Mesendoderm (in vitro differentiated cells): ENCODE data around the gene PIEZO2.

ENCODE experiments used
- DNase-seq: peaks from one replicate; pipeline ENCODE4 v3.0.0; 2013
- H2AK5ac ChIP-seq: 2 replicates; pipeline ENCODE4 v1.6.1; 2013; ENCODE audit warnings: low read length, inconsistent platforms
- H2BK120ac ChIP-seq: 2 replicates; pipeline ENCODE4 v1.6.1; 2013; ENCODE audit warnings: low read depth, mild to moderate bottlenecking, low read length, moderate library complexity, mixed read lengths
- H2BK15ac ChIP-seq: replicated peaks from 2 replicates; pipeline ENCODE4 v1.6.1; 2013; ENCODE audit warnings: low read depth, mild to moderate bottlenecking, moderate library complexity
- H2BK5ac ChIP-seq: 2 replicates; pipeline ENCODE4 v1.6.1; 2013; ENCODE audit warnings: low read length, inconsistent platforms
- H3K18ac ChIP-seq: 2 replicates; pipeline ENCODE4 v1.6.1; 2013; ENCODE audit warnings: mild to moderate bottlenecking, low read length, mixed read lengths
- H3K23ac ChIP-seq: one replicate; pipeline ENCODE4 v1.6.1; 2013; ENCODE audit warnings: low read length
- H3K27ac ChIP-seq: 2 replicates; pipeline ENCODE4 v1.5.1; 2013; ENCODE audit warnings: low read depth, mild to moderate bottlenecking, inconsistent platforms, low read length, moderate library complexity
- H3K27me3 ChIP-seq: 2 replicates; pipeline ENCODE4 v1.6.1; 2013; ENCODE audit warnings: low read length, control low read depth, mild to moderate bottlenecking, inconsistent platforms; ENCODE audit not compliant: insufficient read depth, poor library complexity
- H3K36me3 ChIP-seq: 2 replicates; pipeline ENCODE4 v1.6.1; 2013; ENCODE audit warnings: low read length, inconsistent platforms; ENCODE audit not compliant: control insufficient read depth, insufficient read depth
- H3K4ac ChIP-seq: one replicate; pipeline ENCODE4 v1.6.1; 2013; ENCODE audit warnings: low read depth, mild to moderate bottlenecking, low read length, moderate library complexity
- H3K4me1 ChIP-seq: 2 replicates; pipeline ENCODE4 v1.6.1; 2013; ENCODE audit warnings: low read depth, low read length, inconsistent platforms; ENCODE audit not compliant: control insufficient read depth
- H3K4me2 ChIP-seq: 2 replicates; pipeline ENCODE4 v1.6.1; 2013; ENCODE audit warnings: low read length
- H3K4me3 ChIP-seq: 2 replicates; pipeline ENCODE4 v1.5.1; 2013; ENCODE audit warnings: mild to moderate bottlenecking, low read length
- H3K56ac ChIP-seq: one replicate; pipeline ENCODE4 v1.6.1; 2013; ENCODE audit warnings: low read length
- H3K79me1 ChIP-seq: 2 replicates; pipeline ENCODE4 v1.6.1; 2013; ENCODE audit warnings: low read length, inconsistent platforms
- H3K79me2 ChIP-seq: 2 replicates; pipeline ENCODE4 v1.6.1; 2013; ENCODE audit warnings: mild to moderate bottlenecking, low read length; ENCODE audit not compliant: control insufficient read depth, insufficient read depth
- H3K9ac ChIP-seq: 2 replicates; pipeline ENCODE4 v1.6.1; 2013; ENCODE audit warnings: low read length, inconsistent platforms
- H4K5ac ChIP-seq: one replicate; pipeline ENCODE4 v1.6.1; 2013; ENCODE audit warnings: low read length
- H4K8ac ChIP-seq: one replicate; pipeline ENCODE4 v1.6.1; 2013; ENCODE audit warnings: low read depth, mild to moderate bottlenecking, control low read depth, low read length, moderate library complexity
- WGBS: extraction: QIAGEN DNeasy Blood & Tissue Kit; methylation state at CpG from one replicate; pipeline ENCODE4 v1.1.7; 2013; ENCODE audit warnings: low lambda C conversion rate, missing lambda C conversion rate; ENCODE audit not compliant: insufficient coverage; ENCODE audit errors: extremely low coverage; 5-methylcytosine and 5-hydroxymethylcytosine counted together

PIEZO2 gene

DNA sequence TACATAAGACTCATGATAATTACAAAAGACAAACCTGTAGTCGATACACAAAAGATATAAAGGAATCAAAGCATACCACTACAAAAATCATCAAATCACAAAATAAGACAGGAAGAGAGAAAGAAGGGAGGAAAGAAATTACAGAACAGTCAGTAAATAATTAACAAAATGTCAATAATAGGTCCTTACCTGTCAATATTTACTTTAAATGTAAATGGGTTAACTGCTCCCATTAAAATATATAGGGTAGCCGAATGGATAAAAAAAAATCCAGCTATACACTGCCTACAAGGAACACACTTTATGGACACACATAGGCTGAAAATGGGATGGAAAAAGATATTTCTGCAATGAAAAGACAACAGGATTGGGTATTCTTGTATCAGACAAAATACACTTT, 163.7 kb downstream of the PIEZO2 start:
- DNase-seq = no peak
- no peaks in the 10 kb centered on the region for H3K27me3 ChIP-seq
- H2AK5ac ChIP-seq = no peak overlapping the region
- no peaks in the 10 kb centered on the region for H3K79me1 ChIP-seq
- no CpG with 5 or more reads among the region's 2 CpGs for WGBS
- no peak overlapping the region for H3K9ac ChIP-seq
- H3K56ac ChIP-seq = no peak overlapping the region
- H2BK5ac ChIP-seq = no peak overlapping the region
- H3K23ac ChIP-seq = no peak overlapping the region
- H3K36me3 ChIP-seq = no peaks in the 10 kb centered on the region
- no peaks in the 10 kb centered on the region for H3K79me2 ChIP-seq
- H2BK15ac ChIP-seq = no peak overlapping the region
- no peak overlapping the region for H3K27ac ChIP-seq
- no peak overlapping the region for H3K4me2 ChIP-seq
- H4K8ac ChIP-seq = no peak overlapping the region
- no peaks in the 10 kb centered on the region for H3K4me1 ChIP-seq
- no peak overlapping the region for H2BK120ac ChIP-seq
- H3K4me3 ChIP-seq = no peak overlapping the region
- H3K4ac ChIP-seq = no peak overlapping the region
- H4K5ac ChIP-seq = no peak overlapping the region
- H3K18ac ChIP-seq = no peak overlapping the region

DNA sequence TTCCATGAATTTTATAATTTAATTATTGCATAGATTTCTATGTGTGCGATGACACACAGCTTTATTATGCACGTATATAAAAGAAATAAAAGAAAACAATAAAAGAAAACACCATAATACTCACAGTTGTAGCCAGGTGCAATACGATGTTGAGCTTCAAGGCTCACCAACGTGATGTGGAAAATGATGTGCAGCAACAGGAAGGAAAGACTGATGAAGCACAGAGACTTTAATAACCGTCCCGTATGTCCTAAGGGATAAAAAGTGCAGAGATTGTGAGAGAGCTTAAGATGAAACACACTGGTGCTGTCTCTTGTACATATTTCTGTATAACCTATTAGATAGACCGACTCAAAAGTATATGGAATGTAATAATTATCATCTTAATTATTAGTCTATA, 170.0 kb downstream of the PIEZO2 start:
- no peak overlapping the region for H4K8ac ChIP-seq
- no peaks in the 10 kb centered on the region for H3K79me2 ChIP-seq
- no peak overlapping the region for H4K5ac ChIP-seq
- no peak overlapping the region for H3K4me3 ChIP-seq
- no peak overlapping the region for H3K18ac ChIP-seq
- no peak overlapping the region for H3K56ac ChIP-seq
- no peak overlapping the region for H3K4ac ChIP-seq
- H3K9ac ChIP-seq = no peak overlapping the region
- WGBS = no CpG with 5 or more reads among the region's 7 CpGs
- no peak overlapping the region for H3K27ac ChIP-seq
- no peaks in the 10 kb centered on the region for H3K79me1 ChIP-seq
- H3K23ac ChIP-seq = no peak overlapping the region
- H2BK5ac ChIP-seq = no peak overlapping the region
- no peak overlapping the region for H2AK5ac ChIP-seq
- H3K4me2 ChIP-seq = no peak overlapping the region
- H2BK120ac ChIP-seq = no peak overlapping the region
- H3K4me1 ChIP-seq = no peaks in the 10 kb centered on the region
- no peak for DNase-seq
- no peak overlapping the region for H2BK15ac ChIP-seq
- no peaks in the 10 kb centered on the region for H3K36me3 ChIP-seq
- no peaks in the 10 kb centered on the region for H3K27me3 ChIP-seq

DNA sequence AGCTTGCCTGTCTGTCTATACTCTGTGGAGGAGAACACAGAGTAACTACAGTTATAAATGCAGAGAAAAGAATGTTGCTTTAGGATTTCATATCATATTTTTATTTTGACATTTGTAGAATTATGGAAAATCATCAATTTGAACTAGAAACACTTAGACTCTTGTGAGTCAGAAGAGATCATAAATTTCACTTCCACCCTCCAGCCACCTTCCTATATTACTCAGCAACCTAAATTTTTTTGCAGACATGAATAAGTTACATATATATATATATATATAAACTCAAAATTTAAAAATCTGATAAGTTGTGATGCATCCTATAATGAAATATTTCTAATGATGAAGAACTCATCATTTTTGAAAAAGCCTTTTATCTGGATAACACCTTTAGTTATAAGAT, 172.3 kb downstream of the PIEZO2 start:
- Histone ChIP-seq H2BK15ac (no peak overlapping the region), H2BK5ac (no peak overlapping the region), H2BK120ac (no peak overlapping the region), H3K4ac (no peak overlapping the region), H3K36me3 (no peaks in the 10 kb centered on the region), H3K23ac (no peak overlapping the region), H3K4me2 (no peak overlapping the region), H4K8ac (no peak overlapping the region), H3K18ac (no peak overlapping the region), H3K56ac (no peak overlapping the region), H3K9ac (no peak overlapping the region), H2AK5ac (no peak overlapping the region), H4K5ac (no peak overlapping the region), H3K4me3 (no peak overlapping the region), H3K27me3 (no peaks in the 10 kb centered on the region), H3K27ac (no peak overlapping the region), H3K4me1 (no peaks in the 10 kb centered on the region), H3K79me2 (no peaks in the 10 kb centered on the region), H3K79me1 (no peaks in the 10 kb centered on the region)
- DNase-seq = no peak

- WGBS = no CpG with 5 or more reads among the region's 10 CpGs
- H3K23ac ChIP-seq = no peak overlapping the region
- no peaks in the 10 kb centered on the region for H3K4me1 ChIP-seq
- no peak overlapping the region for H4K8ac ChIP-seq
- no peak overlapping the region for H3K9ac ChIP-seq
- H3K4me2 ChIP-seq = no peak overlapping the region
- H3K27ac ChIP-seq = no peak overlapping the region
- H4K5ac ChIP-seq = no peak overlapping the region
- H3K27me3 ChIP-seq = no peaks in the 10 kb centered on the region
- no peak overlapping the region for H2BK5ac ChIP-seq
- H3K79me1 ChIP-seq = no peaks in the 10 kb centered on the region
- no peak for DNase-seq
- no peak overlapping the region for H2BK120ac ChIP-seq
- H3K36me3 ChIP-seq = no peaks in the 10 kb centered on the region
- no peak overlapping the region for H2BK15ac ChIP-seq
- no peak overlapping the region for H2AK5ac ChIP-seq
- no peak overlapping the region for H3K18ac ChIP-seq
- no peaks in the 10 kb centered on the region for H3K79me2 ChIP-seq
- H3K4me3 ChIP-seq = no peak overlapping the region
- H3K56ac ChIP-seq = no peak overlapping the region
- H3K4ac ChIP-seq = no peak overlapping the region
These were observed 175.7 kb downstream of the PIEZO2 start for GRCh38 chr18:10973567-10974203.

GRCh38 chr18:10971717-10972116, 177.7 kb downstream of the PIEZO2 start:
- H3K27me3 ChIP-seq = no peaks in the 10 kb centered on the region
- H3K4me1 ChIP-seq = no peaks in the 10 kb centered on the region
- H3K4me2 ChIP-seq = no peak overlapping the region
- no peak overlapping the region for H4K8ac ChIP-seq
- no peak overlapping the region for H3K56ac ChIP-seq
- no peaks in the 10 kb centered on the region for H3K79me1 ChIP-seq
- H2BK5ac ChIP-seq = no peak overlapping the region
- no peak overlapping the region for H4K5ac ChIP-seq
- H2BK15ac ChIP-seq = no peak overlapping the region
- H3K79me2 ChIP-seq = no peaks in the 10 kb centered on the region
- H3K4ac ChIP-seq = no peak overlapping the region
- no peak overlapping the region for H2AK5ac ChIP-seq
- H3K9ac ChIP-seq = no peak overlapping the region
- DNase-seq = no peak
- no peaks in the 10 kb centered on the region for H3K36me3 ChIP-seq
- no CpG with 5 or more reads among the region's 4 CpGs for WGBS
- H3K27ac ChIP-seq = no peak overlapping the region
- no peak overlapping the region for H3K4me3 ChIP-seq
- H2BK120ac ChIP-seq = no peak overlapping the region
- no peak overlapping the region for H3K18ac ChIP-seq
- no peak overlapping the region for H3K23ac ChIP-seq

- Histone ChIP-seq H3K36me3 (no peaks in the 10 kb centered on the region), H3K27ac (no peak overlapping the region), H3K4me1 (no peaks in the 10 kb centered on the region), H3K79me1 (no peaks in the 10 kb centered on the region), H3K56ac (no peak overlapping the region), H2BK5ac (no peak overlapping the region), H3K4me3 (no peak overlapping the region), H3K27me3 (no peaks in the 10 kb centered on the region), H3K79me2 (no peaks in the 10 kb centered on the region), H2BK120ac (no peak overlapping the region), H2AK5ac (no peak overlapping the region), H3K4ac (no peak overlapping the region), H2BK15ac (no peak overlapping the region), H3K9ac (no peak overlapping the region), H3K23ac (no peak overlapping the region), H4K5ac (no peak overlapping the region), H3K18ac (no peak overlapping the region), H4K8ac (no peak overlapping the region), H3K4me2 (no peak overlapping the region)
- DNase-seq = no peak
- no CpG with 5 or more reads among the region's 2 CpGs for WGBS
These were observed 184.2 kb downstream of the PIEZO2 start for GRCh38 chr18:10965119-10965518.
